OCI-M2 (cell line): ENCODE results near the gene ATG9B.

Source experiments
- DNase-seq: peaks from one replicate; lab custom pipeline; 2025; ENCODE audit not compliant: unreplicated experiment; lab: John Stamatoyannopoulos, UW

ATG9B gene

GRCh38 chr7:151001546-151001945 is 22.7 kb downstream of the ATG9B start:
- DNase-seq, result no peak

DNA sequence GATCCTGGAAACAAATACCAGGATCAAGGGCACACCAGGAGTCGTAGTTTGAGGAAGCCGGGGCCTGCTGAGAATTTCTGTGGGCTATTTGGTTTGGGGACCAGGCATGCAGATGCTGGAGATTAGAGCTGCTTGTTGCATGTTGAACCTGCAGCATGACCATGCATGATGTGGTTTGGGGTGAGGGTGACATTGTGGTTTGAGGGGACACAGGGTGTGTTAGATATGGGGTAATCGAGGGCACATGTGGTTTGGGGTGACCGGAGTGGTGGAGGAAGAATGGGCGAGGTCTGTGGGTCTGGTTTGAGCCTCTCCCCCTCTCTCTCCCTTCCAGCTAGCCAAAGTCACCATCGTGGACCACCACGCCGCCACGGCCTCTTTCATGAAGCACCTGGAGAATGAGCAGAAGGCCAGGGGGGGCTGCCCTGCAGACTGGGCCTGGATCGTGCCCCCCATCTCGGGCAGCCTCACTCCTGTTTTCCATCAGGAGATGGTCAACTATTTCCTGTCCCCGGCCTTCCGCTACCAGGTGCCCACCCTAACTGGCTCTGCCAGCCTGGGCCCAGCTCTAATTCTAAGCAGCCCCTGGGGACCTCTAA is 23.3 kb downstream of the ATG9B start:
- no peak for DNase-seq

- no peak for DNase-seq
These were observed 24.6 kb downstream of the ATG9B start for GRCh38 chr7:150999497-151000230.

- DNase-seq, result no peak
These were observed 25.3 kb downstream of the ATG9B start for GRCh38 chr7:150999001-150999400.

- DNase-seq, result no peak
These were observed 26.0 kb downstream of the ATG9B start for GRCh38 chr7:150998341-150998740.

DNA sequence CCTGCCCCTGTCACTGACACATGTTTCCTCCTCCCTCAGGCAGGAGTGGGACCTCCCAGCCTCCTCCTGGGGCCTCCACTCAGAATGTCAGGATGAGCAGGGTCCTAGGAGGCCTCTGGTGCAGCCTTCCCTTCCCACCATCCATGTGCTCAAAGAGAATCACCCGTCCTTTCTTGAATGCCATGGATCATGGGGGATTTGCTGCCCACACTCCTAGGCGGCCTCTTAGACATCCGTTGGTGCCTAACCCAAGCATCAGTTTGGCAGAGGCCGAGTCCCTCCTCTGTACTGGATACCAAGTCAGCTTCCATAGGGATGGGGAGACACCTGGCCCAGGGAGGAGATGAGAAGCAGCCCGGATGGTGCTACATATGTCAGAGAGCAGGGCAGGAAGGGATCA is 26.5 kb downstream of the ATG9B start:
- no peak for DNase-seq

GRCh38 chr7:150997075-150997511 is 27.2 kb downstream of the ATG9B start:
- DNase-seq, result no peak

- DNase-seq, result no peak
These were observed 27.8 kb downstream of the ATG9B start for GRCh38 chr7:150996376-150997074.

GRCh38 chr7:150994838-150995510 is 29.3 kb downstream of the ATG9B start:
- no peak for DNase-seq

DNA sequence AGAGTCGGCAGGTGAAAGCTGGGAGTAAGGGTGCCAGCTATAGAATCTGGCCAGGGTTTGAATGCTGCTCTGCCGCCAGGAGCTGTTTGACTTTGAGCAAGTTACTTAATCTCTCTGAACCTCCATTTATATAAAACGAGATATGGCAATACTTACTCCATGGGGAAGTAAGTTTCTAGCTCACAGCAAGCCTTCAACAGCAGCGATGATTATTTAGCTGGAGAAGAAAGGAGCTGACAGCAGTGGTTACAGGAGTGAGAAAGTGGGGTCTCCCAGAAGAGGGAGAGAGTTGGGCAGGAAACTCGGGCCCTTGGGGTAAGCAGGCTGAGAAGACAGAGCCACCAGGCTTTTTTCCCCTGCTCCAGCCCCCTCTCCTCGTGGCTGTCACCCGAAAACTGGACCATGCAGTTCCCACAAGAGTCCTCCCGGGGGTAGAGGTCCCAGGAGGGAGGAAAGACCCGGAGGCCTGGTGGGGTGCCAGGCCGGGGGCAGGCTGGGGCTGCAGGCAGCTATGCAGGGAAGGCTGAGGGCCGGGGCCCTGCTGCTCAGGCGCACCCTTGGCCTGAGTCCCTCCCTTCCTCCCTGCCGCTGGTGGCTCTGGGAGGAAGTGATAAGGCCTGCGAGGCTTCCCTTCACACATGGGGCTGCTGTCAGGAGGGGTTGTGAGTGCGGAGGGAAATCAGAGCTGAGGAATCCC is 30.0 kb downstream of the ATG9B start:
- DNase-seq, result no peak

- DNase-seq, result no peak
These were observed 30.8 kb downstream of the ATG9B start for GRCh38 chr7:150993511-150993910.

DNA sequence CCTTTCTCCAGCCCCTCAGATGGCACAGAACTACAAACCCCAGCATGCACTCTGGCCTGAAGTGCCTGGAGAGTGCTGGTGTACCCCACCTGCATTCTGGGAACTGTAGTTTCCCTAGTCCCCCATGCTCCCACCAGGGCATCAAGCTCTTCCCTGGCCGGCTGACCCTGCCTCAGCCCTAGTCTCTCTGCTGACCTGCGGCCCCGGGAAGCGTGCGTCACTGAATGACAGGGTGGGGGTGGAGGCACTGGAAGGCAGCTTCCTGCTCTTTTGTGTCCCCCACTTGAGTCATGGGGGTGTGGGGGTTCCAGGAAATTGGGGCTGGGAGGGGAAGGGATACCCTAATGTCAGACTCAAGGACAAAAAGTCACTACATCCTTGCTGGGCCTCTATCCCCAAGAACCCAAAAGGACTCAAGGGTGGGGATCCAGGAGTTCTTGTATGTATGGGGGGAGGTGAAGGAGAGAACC is 31.4 kb downstream of the ATG9B start:
- DNase-seq, result no peak

DNA sequence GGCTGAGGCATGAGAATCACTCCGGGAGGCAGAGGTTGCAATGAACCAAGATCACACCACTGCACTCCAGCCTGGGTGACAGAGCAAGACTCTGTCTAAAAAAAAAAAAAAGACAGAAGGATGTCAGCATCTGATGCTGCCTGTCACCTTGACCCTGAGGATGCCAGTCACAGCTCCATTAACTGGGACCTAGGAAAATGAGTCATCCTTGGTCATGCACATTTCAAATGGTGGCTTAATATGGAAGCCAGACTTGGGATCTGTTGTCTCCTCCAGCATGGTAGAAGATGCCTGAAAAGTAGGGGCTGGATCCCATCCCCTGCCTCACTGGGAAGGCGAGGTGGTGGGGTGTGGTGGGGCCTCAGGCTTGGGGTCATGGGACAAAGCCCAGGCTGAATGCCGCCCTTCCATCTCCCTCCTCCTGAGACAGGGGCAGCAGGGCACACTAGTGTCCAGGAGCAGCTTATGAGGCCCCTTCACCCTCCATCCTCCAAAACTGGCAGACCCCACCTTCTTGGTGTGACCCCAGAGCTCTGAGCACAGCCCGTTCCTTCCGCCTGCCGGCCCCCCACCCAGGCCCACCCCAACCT is 32.1 kb downstream of the ATG9B start:
- no peak for DNase-seq

GRCh38 chr7:150990416-150991186 is 33.7 kb downstream of the ATG9B start, which contains the start of gene NOS3:
NOS3 (plus strand) TSS chr7:150991017; CDS start chr7:150993804, 2,787 bp downstream.
- no peak for DNase-seq

DNA sequence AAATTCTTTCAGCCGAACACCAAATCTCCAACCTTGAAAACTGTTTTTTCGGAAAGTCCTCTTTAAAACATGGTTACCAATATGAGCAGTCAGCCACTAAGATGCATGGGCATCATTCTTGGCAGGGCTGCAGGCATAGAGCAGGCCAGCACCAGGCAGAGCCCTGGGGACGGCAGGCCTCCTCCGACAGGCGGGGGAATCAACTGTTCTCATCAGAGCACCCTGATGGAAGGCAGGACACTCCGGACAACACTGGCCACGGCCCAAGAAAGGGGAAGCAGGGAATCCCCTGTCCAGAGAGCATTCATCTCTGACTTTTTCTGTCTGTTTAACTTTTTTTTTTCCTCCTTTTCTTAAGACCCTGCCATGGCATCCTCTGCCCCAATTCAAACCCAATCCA is 34.8 kb downstream of the ATG9B start:
- no peak for DNase-seq

DNA sequence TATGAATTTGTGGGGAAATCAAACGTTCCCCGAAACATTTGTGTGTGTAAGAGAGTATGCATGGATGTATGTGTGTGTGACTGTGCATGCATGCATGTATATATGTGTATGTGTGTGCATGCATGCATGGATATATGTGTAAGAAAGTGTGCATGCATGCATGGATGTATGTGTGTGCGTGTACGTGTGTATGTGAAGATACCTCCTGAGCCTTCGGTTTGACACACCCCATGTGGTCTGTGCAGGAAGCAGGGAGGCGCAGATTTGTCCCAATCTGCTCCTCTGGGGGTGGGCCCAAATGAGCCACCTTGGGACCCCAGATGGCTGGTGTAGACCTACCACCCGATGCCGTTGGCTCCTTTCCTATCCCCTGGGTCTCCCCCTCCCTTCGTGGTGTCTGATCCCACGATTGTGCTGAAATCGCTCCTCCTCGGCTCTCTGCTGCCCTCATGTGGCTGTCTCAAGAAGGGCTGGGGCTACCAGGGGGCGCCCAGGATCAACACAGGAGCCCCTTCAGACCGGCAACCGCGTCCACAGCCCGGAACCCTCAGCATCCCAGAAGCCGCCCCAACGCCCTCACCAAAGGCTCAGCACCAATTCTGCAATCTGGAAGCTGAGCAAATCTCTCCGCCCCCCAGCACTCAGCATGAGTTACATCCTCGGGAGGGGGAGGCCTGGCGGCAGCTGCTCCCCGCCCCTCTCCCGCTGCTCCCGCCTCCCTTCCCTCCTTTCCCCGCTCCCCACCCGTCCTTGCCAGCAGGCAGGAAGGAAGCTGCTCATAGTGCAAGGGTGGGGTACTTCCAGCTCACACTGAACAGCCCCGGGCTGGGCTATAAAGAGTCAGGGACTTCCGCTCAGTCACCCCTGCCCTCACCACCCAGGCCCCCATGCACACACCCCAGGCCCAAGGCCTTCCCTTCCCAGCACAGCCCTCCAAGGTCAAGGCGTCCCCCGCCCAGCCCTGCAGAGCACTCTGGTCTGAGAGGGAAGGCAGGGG is 35.8 kb downstream of the ATG9B start:
- DNase-seq, result no peak

DNA sequence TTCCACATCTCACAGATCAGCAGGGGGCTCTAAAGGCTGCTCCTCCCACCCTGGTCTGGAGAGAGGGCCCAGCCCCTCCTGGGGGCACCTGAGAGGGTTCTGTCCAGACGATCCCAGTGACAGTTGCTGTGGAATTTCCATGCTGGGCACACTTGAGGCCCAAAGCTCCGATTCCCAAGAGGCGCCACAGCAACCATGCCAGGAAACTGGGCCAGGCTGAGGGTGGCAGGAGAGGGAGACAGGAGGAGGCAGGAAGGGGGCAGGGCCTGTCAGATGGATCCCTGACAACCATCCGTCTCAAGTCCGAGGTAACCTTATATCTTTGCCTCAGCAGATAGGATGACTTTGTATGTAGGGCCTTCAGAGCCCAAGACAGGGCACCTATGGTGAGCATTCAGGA is 37.7 kb downstream of the ATG9B start:
- DNase-seq, result no peak

- DNase-seq, result peak; percentile 46
These were observed 38.2 kb downstream of the ATG9B start for GRCh38 chr7:150986099-150986512.
